Measurements from ENCODE around the gene FBN1. TPM values are rescaled to one million over a fixed set of nuclear protein-coding genes. Genes with fewer than 3 reads are reported as not detected.

Gene FBN1
- total RNA-seq, 1 donor from 2014 or later, result 164 TPM

- no peaks in the 10 kb centered on the region for H3K27me3 ChIP-seq
- H3K27ac ChIP-seq, result peak overlapping the region in 1 of 2 donors; percentile 47
- no peaks in the 10 kb centered on the region for H3K9me3 ChIP-seq
- H3K4me1 ChIP-seq, result peaks cover 9 to 40% of the 10 kb centered on the region in 2 donors
- H3K36me3 ChIP-seq, result no peaks in the 10 kb centered on the region
- no peak for DNase-seq (ENCODE audit: low spot score in 2 of 2)
- intact Hi-C loops (cut with DNase I), result no loop called here
- TF ChIP-seq CTCF (IDR thresholded peaks at IDR 0.05), result no peak
- peak overlapping the region in 1 of 2 donors; percentile 24 for H3K4me3 ChIP-seq
Measured at GRCh38 chr15:48630245-48630644, 15.3 kb downstream of the FBN1 start.

- no peaks in the 10 kb centered on the region for H3K27me3 ChIP-seq
- peaks cover 14 to 44% of the 10 kb centered on the region in 2 donors for H3K4me1 ChIP-seq
- H3K4me3 ChIP-seq, result no peak overlapping the region
- intact Hi-C loops (cut with DNase I), result no loop called here
- H3K27ac ChIP-seq, result peak overlapping the region in 1 of 2 donors; percentile 49
- no peaks in the 10 kb centered on the region for H3K9me3 ChIP-seq
- TF ChIP-seq CTCF (IDR thresholded peaks at IDR 0.05), result no peak
- no peak for DNase-seq (ENCODE audit: low spot score in 2 of 2)
- H3K36me3 ChIP-seq, result no peaks in the 10 kb centered on the region
Measured at GRCh38 chr15:48628832-48629231, 16.7 kb downstream of the FBN1 start.

GRCh38 chr15:48627260-48627940 is 18.1 kb downstream of the FBN1 start:
- Histone ChIP-seq H3K36me3 (no peaks in the 10 kb centered on the region), H3K4me1 (peaks cover 10 to 39% of the 10 kb centered on the region in 2 donors), H3K27me3 (no peaks in the 10 kb centered on the region), H3K4me3 (no peak overlapping the region), H3K27ac (peak overlapping the region; percentile 49 to 61), H3K9me3 (no peaks in the 10 kb centered on the region)
- intact Hi-C loops (cut with DNase I), result no loop called here
- no peak for TF ChIP-seq CTCF (IDR thresholded peaks at IDR 0.05)
- no peak for DNase-seq (ENCODE audit: low spot score in 2 of 2)

GRCh38 chr15:48625126-48625525 is 20.4 kb downstream of the FBN1 start:
- no peaks in the 10 kb centered on the region for H3K36me3 ChIP-seq
- H3K27me3 ChIP-seq, result no peaks in the 10 kb centered on the region
- intact Hi-C loops (cut with DNase I), result no loop called here
- H3K4me1 ChIP-seq, result peaks cover 7 to 40% of the 10 kb centered on the region in 2 donors
- DNase-seq (ENCODE audit: low spot score in 2 of 2), result no peak
- no peaks in the 10 kb centered on the region for H3K9me3 ChIP-seq
- TF ChIP-seq CTCF (IDR thresholded peaks at IDR 0.05), result no peak
- H3K27ac ChIP-seq, result peak overlapping the region; percentile 54 to 57
- H3K4me3 ChIP-seq, result no peak overlapping the region

- H3K36me3 ChIP-seq, result no peaks in the 10 kb centered on the region
Measured at GRCh38 chr15:48624700-48625099, 20.8 kb downstream of the FBN1 start.

More at GRCh38 chr15:48624700-48625099, 20.8 kb downstream of the FBN1 start:
- TF ChIP-seq CTCF (IDR thresholded peaks at IDR 0.05), result no peak
- Histone ChIP-seq H3K27me3 (no peaks in the 10 kb centered on the region), H3K4me3 (no peak overlapping the region), H3K27ac (peak overlapping the region; percentile 54 to 57), H3K4me1 (peaks cover 7 to 40% of the 10 kb centered on the region in 2 donors), H3K9me3 (no peaks in the 10 kb centered on the region)
- intact Hi-C loops (cut with DNase I), result no loop called here
- DNase-seq (ENCODE audit: low spot score in 2 of 2), result no peak
